LoVo (cell line): ENCODE data around the gene ADRB2.
"Not testable (repeated sequence)": the region's sequence is repeated elsewhere in the genome, so short reads cannot be mapped to it uniquely, and the experiment has no call there.

Experiments
- DNase-seq: peaks from one replicate; pipeline ENCODE4 v3.0.0-alpha.2; 2016; ENCODE audit warnings: low spot score

Gene ADRB2

GRCh38 chr5:148826053-148826738 is at the start of gene ADRB2:
ADRB2 (plus strand) TSS chr5:148826611; CDS start chr5:148826832, 221 bp downstream.
- peak; percentile 86 for DNase-seq

DNA sequence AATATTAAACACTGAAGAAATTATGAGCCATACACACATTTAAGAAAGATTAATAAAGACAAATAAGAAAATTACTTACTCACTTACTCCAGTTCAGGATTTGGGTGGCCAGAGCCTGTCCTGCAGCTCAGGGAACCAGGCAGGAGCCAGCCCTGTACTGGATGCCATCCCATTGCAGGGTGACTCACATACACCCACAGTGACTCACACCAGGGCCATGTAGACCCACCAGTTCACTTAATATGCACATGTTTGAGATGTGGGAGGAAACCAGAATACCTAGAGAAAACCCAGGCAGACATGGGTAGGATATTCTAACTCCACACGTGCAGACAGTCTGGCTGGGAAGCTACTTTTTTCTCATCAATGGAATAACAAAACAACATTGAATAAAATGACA is 49.6 kb upstream of the ADRB2 start:
- DNase-seq = peak; percentile 48

- no peak for DNase-seq
Observed at GRCh38 chr5:148778882-148779281, 47.5 kb upstream of the ADRB2 start.

DNA sequence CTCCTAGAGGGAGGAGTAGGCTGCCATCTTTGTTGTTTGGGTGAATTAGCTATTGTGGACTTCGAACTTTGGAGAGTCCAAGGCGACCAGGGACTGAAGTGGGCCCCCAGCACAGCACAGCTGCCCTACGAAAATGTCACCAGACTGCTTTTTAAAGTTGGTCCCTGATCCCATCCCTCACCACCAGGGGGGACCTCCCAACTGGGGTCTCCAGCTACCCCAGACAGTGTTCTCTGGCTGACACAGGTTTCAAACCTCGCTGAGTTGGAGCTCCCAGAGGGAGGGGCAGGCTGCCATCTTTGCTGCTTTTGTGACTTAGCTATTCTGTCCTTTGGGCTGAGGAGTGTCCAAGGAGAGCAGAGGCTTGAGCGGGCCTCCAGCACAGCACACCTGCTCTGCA is 45.7 kb upstream of the ADRB2 start:
- DNase-seq = no peak

GRCh38 chr5:148781766-148782165 is 44.6 kb upstream of the ADRB2 start:
- DNase-seq = no peak

DNA sequence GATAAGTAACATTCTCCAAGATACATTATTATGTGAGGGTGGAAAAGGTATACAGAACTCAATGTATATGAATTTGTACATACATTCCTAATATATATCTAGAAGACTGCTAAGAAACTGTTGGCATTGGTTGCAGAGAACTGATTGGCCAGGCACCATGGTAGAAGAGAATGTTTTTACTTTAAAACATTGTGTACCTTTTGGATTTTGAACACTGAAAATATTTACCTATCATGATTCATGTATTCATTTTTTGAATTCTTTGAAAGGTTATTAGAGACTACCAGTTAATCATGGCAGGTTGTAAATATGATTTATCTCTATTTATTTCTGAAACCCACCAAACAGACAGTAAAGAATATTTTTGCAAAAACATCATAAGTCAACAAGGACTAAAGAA is 41.2 kb upstream of the ADRB2 start:
- no peak for DNase-seq

DNA sequence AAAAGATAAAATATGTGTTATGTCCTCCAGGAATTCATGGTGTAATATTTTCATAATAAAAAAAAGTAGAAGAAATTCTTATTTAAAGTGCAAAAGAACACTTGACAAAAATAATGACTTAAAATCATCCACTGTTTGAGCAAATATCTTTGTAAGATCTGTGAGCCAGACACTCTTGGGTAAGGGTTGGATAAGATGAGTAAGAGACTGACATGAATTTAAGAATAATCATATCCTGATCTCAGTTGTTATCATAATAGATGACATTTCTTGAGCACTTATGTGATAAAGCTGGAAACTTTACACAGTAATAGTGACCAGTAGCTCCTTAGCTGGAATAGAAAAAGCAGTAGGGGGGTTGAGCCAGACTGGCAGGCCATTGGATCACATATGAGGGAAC is 40.0 kb upstream of the ADRB2 start:
- DNase-seq = no peak

- peak; percentile 22 for DNase-seq
Observed at GRCh38 chr5:148788636-148789035, 37.8 kb upstream of the ADRB2 start.

GRCh38 chr5:148790545-148791333 is 35.7 kb upstream of the ADRB2 start:
- DNase-seq = peak; percentile 65

DNA sequence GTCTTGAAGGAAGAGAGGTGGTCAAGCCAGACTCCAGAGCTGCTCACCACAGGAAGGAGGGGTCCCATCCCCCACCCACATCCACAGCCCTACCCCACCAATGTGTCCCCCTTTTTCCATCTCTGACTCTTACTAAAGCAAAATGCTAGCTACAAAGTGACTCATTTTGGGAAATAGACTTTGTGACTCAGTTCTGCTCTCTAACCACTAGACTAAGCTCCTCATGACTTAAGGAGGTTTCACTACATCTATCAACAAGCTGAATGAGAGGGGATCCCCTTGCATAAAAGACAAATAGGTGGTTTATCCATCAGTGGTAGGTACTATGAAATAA is 35.1 kb upstream of the ADRB2 start:
- peak; percentile 36 for DNase-seq

- peak; percentile 47 for DNase-seq
Observed at GRCh38 chr5:148791696-148792095, 34.7 kb upstream of the ADRB2 start.

GRCh38 chr5:148792744-148793143 is 33.7 kb upstream of the ADRB2 start:
- DNase-seq = no peak

GRCh38 chr5:148793261-148793660 is 33.1 kb upstream of the ADRB2 start:
- no peak for DNase-seq

DNA sequence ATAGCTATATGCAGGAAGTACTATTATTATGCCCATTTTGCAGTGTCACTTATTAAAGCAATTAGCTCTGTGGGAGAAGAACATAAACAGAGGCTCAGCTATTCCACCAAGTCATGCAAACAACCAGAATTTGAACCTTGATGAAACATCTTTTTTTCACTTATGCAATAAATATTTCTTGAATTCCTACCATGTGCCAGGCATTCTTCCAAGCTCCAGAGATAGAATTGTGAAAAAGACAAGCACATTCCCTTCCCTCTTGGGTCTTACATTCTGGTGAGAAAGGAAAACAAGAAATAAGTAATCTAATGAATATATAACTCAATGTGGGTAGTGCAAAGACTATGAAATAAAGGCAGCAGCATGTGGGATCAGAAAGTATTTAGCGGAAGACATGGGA is 32.1 kb upstream of the ADRB2 start:
- DNase-seq = no peak

- no peak for DNase-seq
Observed at GRCh38 chr5:148794729-148795561, 31.5 kb upstream of the ADRB2 start.

GRCh38 chr5:148796936-148797335 is 29.5 kb upstream of the ADRB2 start:
- DNase-seq = no peak

GRCh38 chr5:148798786-148799185 is 27.6 kb upstream of the ADRB2 start:
- DNase-seq = no peak

DNA sequence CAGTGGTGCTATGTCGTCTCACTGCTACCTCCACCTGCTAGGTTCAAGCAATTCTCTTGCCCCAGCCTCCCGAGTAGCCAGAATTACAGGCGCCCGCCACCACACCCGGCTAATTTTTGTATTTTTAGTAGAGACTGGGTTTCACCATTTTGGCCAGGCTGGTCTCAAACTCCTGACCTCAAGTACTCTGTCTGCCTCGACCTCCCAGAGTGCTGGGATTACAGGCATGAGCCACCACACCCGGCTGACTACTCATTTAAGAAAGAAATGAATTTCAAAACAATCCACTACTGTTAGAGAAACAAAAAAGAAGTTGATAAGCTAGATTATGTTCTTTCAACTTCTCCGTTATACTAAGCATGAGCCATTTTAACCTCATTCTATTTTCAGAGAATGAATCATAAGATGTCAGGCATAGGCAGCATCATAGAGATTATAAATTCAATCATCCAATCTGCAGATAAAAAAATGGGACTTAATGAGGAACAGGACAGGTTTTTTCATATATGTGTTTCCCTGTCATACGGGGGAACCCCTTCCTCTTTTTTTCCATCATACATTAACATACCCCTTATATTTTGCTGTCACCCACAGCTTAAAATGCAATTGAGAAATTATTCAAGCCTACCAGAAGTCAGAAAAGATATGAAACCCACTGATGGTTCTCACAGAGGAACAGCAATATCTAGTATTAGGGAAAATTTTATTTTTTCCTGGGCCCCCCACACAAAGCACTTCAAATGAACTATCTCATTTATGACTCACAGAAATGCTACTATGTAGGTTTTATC is 26.5 kb upstream of the ADRB2 start:
- DNase-seq = no peak

DNA sequence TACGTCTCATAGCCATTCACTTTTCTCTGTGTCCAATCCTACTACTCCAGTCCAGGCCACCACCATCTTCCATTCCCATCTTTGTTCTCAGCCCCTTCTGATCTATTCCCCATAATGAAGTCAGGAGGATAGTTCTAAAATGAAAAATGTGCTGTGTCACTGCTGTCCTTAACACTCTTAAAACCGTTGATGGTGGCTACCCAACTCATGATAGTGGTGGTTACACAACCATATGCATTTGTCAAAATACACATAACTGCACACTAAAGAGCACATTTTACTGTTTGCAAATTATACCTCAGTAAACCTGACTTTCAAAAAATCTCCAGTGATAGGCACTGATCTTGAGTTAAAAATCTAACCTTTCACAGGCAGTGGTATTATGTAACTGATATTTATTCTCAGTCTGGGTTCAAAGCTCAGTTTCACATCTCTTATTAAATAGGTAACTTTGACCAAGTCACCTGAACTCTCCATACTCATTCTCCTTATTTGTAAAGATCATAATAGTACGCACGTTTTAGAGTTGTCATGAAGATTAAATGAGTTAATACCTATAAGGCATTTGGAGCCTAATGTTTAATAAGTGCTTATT is 24.6 kb upstream of the ADRB2 start:
- DNase-seq = no peak

- not testable (repeated sequence) for DNase-seq
Observed at GRCh38 chr5:148803451-148803850, 23.0 kb upstream of the ADRB2 start.

DNA sequence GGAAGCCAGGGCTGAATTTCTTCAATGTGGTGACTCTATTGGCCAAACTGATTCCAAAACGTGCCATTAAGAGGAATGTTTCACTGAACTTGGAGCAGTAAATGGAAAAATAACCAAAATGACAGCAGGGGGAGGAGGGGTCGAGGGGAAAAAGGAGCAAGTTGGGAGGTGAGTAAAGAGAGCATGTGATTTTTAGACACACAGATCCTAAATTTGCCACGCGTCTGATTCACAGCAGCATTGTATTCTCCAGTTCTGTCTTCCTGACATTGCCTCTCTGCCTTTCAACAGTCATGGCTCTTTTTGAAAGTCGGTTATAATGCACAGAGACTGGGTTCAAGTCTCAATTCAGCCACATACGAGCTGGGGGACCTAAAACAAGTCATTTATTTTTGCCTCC is 22.0 kb upstream of the ADRB2 start:
- no peak for DNase-seq
